ENCODE results near the gene MAPK1.

DNA sequence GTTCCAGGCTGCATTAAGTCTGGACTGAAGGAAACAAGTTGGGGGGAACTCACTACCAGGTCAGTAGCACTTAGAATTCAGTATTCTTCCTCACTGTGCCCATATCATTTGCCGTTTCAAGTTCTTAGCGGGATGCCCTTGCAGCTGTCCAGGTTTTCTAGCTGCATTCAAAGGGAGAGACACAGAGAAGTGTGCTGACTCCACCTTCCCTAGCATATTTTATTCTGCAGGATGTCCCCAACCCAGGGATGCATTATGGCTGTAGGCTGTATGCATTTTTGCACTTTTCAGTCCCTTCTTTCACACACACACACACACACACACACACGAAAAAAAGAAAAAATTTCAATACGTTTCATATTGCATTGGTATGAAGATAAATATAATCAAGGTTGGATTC lies 35.8 kb upstream of the MAPK1 start:
- TF ChIP-seq, protein P1, sequence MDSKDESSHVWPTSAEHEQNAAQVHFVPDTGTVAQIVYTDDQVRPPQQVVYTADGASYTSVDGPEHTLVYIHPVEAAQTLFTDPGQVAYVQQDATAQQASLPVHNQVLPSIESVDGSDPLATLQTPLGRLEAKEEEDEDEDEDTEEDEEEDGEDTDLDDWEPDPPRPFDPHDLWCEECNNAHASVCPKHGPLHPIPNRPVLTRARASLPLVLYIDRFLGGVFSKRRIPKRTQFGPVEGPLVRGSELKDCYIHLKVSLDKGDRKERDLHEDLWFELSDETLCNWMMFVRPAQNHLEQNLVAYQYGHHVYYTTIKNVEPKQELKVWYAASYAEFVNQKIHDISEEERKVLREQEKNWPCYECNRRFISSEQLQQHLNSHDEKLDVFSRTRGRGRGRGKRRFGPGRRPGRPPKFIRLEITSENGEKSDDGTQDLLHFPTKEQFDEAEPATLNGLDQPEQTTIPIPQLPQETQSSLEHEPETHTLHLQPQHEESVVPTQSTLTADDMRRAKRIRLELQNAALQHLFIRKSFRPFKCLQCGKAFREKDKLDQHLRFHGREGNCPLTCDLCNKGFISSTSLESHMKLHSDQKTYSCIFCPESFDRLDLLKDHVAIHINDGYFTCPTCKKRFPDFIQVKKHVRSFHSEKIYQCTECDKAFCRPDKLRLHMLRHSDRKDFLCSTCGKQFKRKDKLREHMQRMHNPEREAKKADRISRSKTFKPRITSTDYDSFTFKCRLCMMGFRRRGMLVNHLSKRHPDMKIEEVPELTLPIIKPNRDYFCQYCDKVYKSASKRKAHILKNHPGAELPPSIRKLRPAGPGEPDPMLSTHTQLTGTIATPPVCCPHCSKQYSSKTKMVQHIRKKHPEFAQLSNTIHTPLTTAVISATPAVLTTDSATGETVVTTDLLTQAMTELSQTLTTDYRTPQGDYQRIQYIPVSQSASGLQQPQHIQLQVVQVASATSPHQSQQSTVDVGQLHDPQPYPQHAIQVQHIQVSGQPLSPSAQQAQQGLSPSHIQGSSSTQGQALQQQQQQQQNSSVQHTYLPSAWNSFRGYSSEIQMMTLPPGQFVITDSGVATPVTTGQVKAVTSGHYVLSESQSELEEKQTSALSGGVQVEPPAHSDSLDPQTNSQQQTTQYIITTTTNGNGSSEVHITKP (tag by site-specific recombination; IDR thresholded peaks at IDR 0.05): no peak
- TF ChIP-seq, protein P2, sequence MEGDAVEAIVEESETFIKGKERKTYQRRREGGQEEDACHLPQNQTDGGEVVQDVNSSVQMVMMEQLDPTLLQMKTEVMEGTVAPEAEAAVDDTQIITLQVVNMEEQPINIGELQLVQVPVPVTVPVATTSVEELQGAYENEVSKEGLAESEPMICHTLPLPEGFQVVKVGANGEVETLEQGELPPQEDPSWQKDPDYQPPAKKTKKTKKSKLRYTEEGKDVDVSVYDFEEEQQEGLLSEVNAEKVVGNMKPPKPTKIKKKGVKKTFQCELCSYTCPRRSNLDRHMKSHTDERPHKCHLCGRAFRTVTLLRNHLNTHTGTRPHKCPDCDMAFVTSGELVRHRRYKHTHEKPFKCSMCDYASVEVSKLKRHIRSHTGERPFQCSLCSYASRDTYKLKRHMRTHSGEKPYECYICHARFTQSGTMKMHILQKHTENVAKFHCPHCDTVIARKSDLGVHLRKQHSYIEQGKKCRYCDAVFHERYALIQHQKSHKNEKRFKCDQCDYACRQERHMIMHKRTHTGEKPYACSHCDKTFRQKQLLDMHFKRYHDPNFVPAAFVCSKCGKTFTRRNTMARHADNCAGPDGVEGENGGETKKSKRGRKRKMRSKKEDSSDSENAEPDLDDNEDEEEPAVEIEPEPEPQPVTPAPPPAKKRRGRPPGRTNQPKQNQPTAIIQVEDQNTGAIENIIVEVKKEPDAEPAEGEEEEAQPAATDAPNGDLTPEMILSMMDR (tag by site-specific recombination; IDR thresholded peaks at IDR 0.05): no peak
- TF ChIP-seq, protein P3, sequence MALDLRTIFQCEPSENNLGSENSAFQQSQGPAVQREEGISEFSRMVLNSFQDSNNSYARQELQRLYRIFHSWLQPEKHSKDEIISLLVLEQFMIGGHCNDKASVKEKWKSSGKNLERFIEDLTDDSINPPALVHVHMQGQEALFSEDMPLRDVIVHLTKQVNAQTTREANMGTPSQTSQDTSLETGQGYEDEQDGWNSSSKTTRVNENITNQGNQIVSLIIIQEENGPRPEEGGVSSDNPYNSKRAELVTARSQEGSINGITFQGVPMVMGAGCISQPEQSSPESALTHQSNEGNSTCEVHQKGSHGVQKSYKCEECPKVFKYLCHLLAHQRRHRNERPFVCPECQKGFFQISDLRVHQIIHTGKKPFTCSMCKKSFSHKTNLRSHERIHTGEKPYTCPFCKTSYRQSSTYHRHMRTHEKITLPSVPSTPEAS (tag by site-specific recombination; IDR thresholded peaks at IDR 0.05): no peak

Data from HEK293 (cell line).